NCI-H82 (cell line): Measurements from ENCODE around the gene GIPC1.
"Not testable (repeated sequence)": the region's sequence is repeated elsewhere in the genome, so short reads cannot be mapped to it uniquely, and the experiment has no call there.

Experiments
- DNase-seq: peaks from one replicate; lab custom pipeline; 2025; lab: John Stamatoyannopoulos, UW

Gene GIPC1

GRCh38 chr19:14471436-14472187 is 24.3 kb downstream of the GIPC1 start:
- DNase-seq: no peak

DNA sequence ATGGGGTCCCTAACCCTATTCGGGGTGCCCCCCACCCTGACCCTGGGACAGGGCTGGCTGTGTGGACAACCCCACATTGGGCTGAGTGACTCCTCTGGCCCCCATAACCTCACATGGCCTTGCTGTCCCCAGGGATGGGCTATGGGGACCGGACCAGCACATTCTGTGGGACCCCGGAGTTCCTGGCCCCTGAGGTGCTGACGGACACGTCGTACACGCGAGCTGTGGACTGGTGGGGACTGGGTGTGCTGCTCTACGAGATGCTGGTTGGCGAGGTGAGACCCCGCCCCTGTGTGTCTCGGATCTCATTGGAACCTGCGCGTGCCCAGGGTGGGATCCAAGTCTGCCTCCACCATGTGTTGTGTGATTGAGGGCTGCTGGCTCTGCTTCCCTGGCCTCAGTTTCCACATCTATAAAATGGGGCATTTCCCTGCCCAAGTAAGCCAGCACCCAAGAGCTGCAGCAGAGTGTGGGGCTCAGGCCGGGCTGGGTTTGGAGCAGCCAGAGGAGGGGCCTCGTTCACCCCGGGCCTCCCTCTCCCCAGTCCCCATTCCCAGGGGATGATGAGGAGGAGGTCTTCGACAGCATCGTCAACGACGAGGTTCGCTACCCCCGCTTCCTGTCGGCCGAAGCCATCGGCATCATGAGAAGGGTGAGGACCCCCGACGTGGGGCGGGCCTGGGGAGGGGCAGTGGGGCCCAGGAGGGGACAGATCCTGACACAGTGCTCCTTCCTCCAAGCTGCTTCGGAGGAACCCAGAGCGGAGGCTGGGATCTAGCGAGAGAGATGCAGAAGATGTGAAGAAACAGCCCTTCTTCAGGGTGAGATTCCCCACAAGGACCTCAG is 25.7 kb downstream of the GIPC1 start:
- DNase-seq: no peak

GRCh38 chr19:14467816-14468215 is 28.1 kb downstream of the GIPC1 start:
- no peak for DNase-seq

- no peak for DNase-seq
Observed at GRCh38 chr19:14467391-14467790, 28.5 kb downstream of the GIPC1 start.

GRCh38 chr19:14463747-14464146 is 32.2 kb downstream of the GIPC1 start:
- DNase-seq: no peak

- not testable (repeated sequence) for DNase-seq
Observed at GRCh38 chr19:14462401-14462800, 33.5 kb downstream of the GIPC1 start.

DNA sequence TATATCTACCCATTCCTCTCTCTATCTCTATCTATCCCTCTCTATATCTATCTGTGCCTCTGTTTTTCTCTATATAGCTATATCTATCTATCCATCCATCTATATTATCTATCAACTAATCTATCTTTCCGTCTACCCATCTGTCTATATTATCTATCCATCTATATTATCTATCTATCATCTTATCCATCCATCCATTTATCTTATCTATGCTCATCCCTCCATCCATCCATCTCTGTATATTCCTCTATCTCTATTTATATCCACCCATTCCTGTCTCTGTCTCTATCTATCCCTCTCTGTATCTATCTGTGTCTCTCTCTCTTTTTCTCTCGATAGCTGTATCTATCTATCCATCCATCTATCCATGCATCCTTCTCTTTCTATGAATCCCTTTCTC is 35.0 kb downstream of the GIPC1 start:
- no peak for DNase-seq

DNA sequence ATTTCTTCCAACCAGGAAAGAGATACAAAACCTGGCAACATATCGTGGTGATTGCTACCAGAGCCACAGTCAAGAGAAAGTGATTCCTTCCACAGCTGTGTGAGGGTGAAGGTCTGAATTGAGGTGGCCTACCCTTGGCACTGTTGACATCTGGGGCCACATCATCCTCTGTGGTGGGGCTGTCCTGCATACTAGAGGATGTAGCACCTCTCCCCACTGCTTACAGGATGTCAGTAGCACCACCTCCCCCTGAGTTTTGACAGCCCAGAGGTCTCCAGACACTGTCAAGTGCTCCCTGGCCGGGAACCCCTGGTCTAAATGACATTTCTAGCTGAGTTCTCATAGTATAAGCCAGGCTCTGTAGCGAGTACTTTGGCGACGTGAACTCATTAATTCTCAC is 36.2 kb downstream of the GIPC1 start:
- no peak for DNase-seq

- not testable (repeated sequence) for DNase-seq
Observed at GRCh38 chr19:14452303-14452702, 43.6 kb downstream of the GIPC1 start.

DNA sequence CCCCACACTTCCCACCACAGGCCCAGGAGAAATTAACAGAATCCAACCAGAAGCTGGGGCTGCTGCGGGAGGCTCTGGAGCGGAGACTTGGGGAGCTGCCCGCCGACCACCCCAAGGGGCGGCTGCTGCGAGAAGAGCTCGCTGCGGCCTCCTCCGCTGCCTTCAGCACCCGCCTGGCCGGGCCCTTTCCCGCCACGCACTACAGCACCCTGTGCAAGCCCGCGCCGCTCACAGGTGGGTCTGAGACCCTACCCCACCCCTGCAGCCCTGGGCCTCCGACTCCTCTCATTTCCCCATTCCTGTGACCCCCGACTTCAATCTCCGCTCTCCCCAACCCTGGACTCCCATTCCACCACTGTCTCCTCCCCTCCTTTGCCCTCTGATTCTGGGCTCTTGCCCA is 45.1 kb downstream of the GIPC1 start:
- no peak for DNase-seq

GRCh38 chr19:14450168-14450874 is 45.6 kb downstream of the GIPC1 start:
- peak; percentile 88 for DNase-seq

- DNase-seq: no peak
Observed at GRCh38 chr19:14449321-14449720, 46.6 kb downstream of the GIPC1 start.

DNA sequence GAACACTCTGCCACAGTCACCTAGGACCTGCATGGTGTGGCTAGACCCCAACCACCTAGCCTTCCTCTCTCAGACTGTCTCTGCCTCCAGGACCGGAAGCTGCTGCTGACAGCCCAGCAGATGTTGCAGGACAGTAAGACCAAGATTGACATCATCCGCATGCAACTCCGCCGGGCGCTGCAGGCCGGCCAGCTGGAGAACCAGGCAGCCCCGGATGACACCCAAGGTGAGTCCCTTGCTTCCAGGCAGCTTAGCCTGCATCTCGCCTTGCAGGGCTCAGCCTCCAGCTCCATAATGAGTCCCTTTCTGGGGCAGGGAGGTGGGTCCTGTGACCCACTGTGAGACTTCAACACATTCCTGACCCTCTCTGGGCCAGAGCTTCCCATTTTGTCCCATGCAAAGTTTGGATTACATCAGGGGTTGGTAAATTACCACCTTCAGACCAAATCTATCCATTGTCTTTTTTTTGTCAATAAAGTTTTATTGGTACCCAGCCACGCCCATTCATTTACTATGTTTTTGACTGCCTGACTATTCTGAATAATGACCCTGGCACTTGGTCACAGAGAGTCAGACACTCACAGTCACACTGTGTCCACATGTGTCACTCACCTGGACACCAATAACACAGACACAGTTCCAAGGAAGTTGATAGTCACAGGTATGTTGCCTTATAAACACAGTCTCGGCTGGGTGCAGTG is 49.4 kb downstream of the GIPC1 start:
- DNase-seq: no peak

GRCh38 chr19:14443632-14444216 is 52.2 kb downstream of the GIPC1 start:
- no peak for DNase-seq

- DNase-seq: no peak
Observed at GRCh38 chr19:14442891-14443631, 52.9 kb downstream of the GIPC1 start.

GRCh38 chr19:14441041-14441938 is 54.6 kb downstream of the GIPC1 start:
- no peak for DNase-seq

GRCh38 chr19:14440049-14440448 is 55.9 kb downstream of the GIPC1 start:
- DNase-seq: no peak

DNA sequence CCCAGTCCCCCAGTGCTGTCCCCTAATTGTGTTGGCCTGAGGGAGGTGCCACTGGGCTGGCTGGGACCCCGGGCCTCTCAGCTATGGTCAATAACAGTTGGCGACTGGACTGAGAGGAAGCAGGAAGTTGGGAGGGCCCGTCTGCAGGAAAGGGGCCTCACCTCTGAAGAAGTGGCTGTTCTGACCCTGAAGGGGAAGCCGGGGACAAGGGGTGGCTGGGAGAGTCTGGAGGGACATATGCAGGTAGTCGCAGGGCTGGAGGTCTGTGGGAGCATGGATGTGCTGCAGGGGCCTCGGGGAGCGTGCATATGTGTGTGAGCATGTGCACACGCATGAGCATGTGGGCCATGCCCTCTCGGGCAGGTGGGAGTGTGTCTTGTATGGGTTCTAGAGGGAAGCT is 56.9 kb downstream of the GIPC1 start:
- no peak for DNase-seq

GRCh38 chr19:14437578-14438140 is 58.3 kb downstream of the GIPC1 start:
- DNase-seq: no peak
